Measurements from ENCODE around the gene DNAJC15. TPM values are rescaled to one million over a fixed set of nuclear protein-coding genes. Genes with fewer than 3 reads are reported as not detected.

Gene DNAJC15
- total and polyA plus RNA-seq, 2 of the 8 experiments (the other 6 are each of a cell fraction or from before 2014, with no cell fraction given), result 5.8 to 20.8 TPM

DNA sequence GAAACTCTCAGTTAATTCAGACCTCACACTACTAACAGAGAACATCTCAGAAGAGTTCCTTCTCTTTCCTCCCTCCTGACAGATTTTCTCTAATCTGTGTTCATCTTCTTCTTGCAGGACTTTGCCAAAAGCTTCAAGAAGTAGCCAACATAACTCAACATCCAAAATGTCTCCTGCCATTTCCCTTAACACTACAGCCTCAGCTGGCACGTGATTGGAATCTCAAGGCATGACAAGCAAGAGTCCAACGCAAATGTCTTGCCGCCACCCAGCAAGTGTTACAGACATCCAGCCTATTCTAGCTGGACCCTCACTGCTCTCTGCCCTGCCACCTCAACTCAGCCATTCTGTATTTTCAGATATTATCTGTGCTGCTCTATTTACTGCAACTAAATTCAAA lies 135.1 kb downstream of the DNAJC15 start:
- Histone ChIP-seq H3K36me3 (ENCODE audit: control insufficient read depth in 2 of 4, insufficient read depth in 4 of 4, low read length in 3 of 4) (no peaks in the 10 kb centered on the region), H3K27ac (ENCODE audit: low read depth, low read length) (no peak overlapping the region), H3K79me1 (ENCODE audit: low read depth, low read length) (no peaks in the 10 kb centered on the region), H3K79me2 (ENCODE audit: control insufficient read depth in 1 of 2, insufficient read depth in 2 of 2, low read length in 2 of 2) (no peaks in the 10 kb centered on the region), H2BK5ac (ENCODE audit: low read depth, low read length) (no peak overlapping the region), H2BK120ac (replicated peaks; ENCODE audit: low read depth, low read length) (no peak overlapping the region), H4K20me1 (replicated peaks in 1 of 2; ENCODE audit: control insufficient read depth in 1 of 2, insufficient read depth in 2 of 2, low read length in 2 of 2) (no peaks in the 10 kb centered on the region), H3K23ac (ENCODE audit: insufficient read length) (no peak overlapping the region), H2BK20ac (ENCODE audit: low read length) (no peak overlapping the region), H2BK15ac (ENCODE audit: low read length) (no peak overlapping the region), H3K9ac (replicated peaks in 1 of 4; ENCODE audit: extremely low read depth in 1 of 4, low read depth in 3 of 4, low read length in 3 of 4) (no peak overlapping the region), H3K4me2 (ENCODE audit: insufficient read depth in 1 of 2, low read depth in 2 of 2, low read length in 2 of 2) (no peak overlapping the region), H3K4ac (replicated peaks; ENCODE audit: insufficient read length, low read depth, low read length) (no peak overlapping the region), H3K56ac (replicated peaks; ENCODE audit: insufficient read length, low read depth, low read length) (no peak overlapping the region), H3K23me2 (ENCODE audit: low read depth, low read length) (no peaks in the 10 kb centered on the region), H2AK5ac (ENCODE audit: low read depth, low read length) (no peak overlapping the region), H2AFZ (ENCODE audit: low read length) (no peak overlapping the region), H3K4me3 (ENCODE audit: extremely low read depth in 1 of 4, insufficient read depth in 2 of 4, low read depth in 3 of 4, low read length in 4 of 4) (no peak overlapping the region), H3K18ac (ENCODE audit: extremely low read depth, low read length) (no peak overlapping the region), H3K27me3 (replicated peaks in 1 of 4; ENCODE audit: control insufficient read depth in 3 of 4, extremely low read depth in 1 of 4, insufficient read depth in 3 of 4, low read length in 3 of 4) (no peaks in the 10 kb centered on the region), H4K91ac (replicated peaks; ENCODE audit: insufficient read length, low read length) (no peak overlapping the region), H4K8ac (ENCODE audit: extremely low read depth, insufficient read depth, low read length) (no peak overlapping the region), H4K5ac (ENCODE audit: insufficient read length, low read depth, low read length) (no peak overlapping the region), H3K14ac (ENCODE audit: insufficient read length) (no peak overlapping the region), H2BK12ac (ENCODE audit: low read depth, low read length) (no peak overlapping the region), H3K9me3 (ENCODE audit: insufficient read depth in 2 of 2, low read depth in 1 of 2, low read length in 1 of 2) (no peaks in the 10 kb centered on the region; a peak in 1 of 4 replicates), H3K4me1 (replicated peaks in 1 of 4; ENCODE audit: control insufficient read depth in 3 of 4, insufficient read depth in 4 of 4, low read length in 3 of 4) (peaks cover 0 to 3% (median 0%) of the 10 kb centered on the region in 4 experiments; a peak in 1 of 7 replicates)
- no peak for FAIRE-seq
- POLR2A ChIA-PET (ENCODE audit: partially characterized antibody), result no interaction called here
- CTCF ChIA-PET (ENCODE audit: partially characterized antibody), result interaction anchor here (1.6 kb wide), 1 partner anchor 9 kb away, joined by 4 read pairs; no protein-coding TSS in a partner anchor
- 84% methylated on average over 3 of the region's 3 CpGs; no CpG with 5 or more reads in 1 of the 2 experiments for WGBS, 2 experiments (ENCODE audit: extremely low coverage in 1 of 2, insufficient coverage in 1 of 2, insufficient read length in 1 of 2, insufficient replicate concordance in 2 of 2, low coverage in 1 of 2, low lambda C conversion rate in 2 of 2, missing lambda C conversion rate in 1 of 2)
- no peak for DNase-seq (ENCODE audit: low read depth in 1 of 2, low spot score in 2 of 2)
- TF ChIP-seq RNF2 (IDR thresholded peaks at IDR 0.05; ENCODE audit: borderline replicate concordance, low read depth, low read length, missing control alignments, poor library complexity, severe bottlenecking) (no peak), CREB1 (IDR thresholded peaks at IDR 0.05) (no peak), MAFK (IDR thresholded peaks at IDR 0.05; ENCODE audit: low read depth, low read length) (no peak), SP4 (IDR thresholded peaks at IDR 0.05; ENCODE audit: low read length) (no peak), BRCA1 (IDR thresholded peaks at IDR 0.05; ENCODE audit: low read depth, low read length) (no peak), CHD1 (IDR thresholded peaks at IDR 0.05; ENCODE audit: low read depth, low read length) (no peak), POLR2A (IDR thresholded peaks at IDR 0.05; ENCODE audit: control extremely low read depth in 1 of 2, low read depth in 2 of 2, low read length in 2 of 2) (no peak), SAP30 (IDR thresholded peaks at IDR 0.05; ENCODE audit: insufficient read depth, insufficient replicate concordance, low read length) (no peak), NRF1 (IDR thresholded peaks at IDR 0.05; ENCODE audit: low read depth, low read length) (no peak), KDM1A (IDR thresholded peaks at IDR 0.05; ENCODE audit: borderline replicate concordance, low read length) (no peak), CTBP2 (IDR thresholded peaks at IDR 0.05; ENCODE audit: borderline replicate concordance, insufficient read depth, insufficient read length, low read length) (no peak), NANOG (IDR thresholded peaks at IDR 0.05; ENCODE audit: insufficient read depth, low read depth, low read length, poor library complexity, severe bottlenecking) (no peak), JUND (IDR thresholded peaks at IDR 0.05; ENCODE audit: low read length) (no peak)
- TF ChIP-seq, protein P1, sequence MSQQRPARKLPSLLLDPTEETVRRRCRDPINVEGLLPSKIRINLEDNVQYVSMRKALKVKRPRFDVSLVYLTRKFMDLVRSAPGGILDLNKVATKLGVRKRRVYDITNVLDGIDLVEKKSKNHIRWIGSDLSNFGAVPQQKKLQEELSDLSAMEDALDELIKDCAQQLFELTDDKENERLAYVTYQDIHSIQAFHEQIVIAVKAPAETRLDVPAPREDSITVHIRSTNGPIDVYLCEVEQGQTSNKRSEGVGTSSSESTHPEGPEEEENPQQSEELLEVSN (IDR thresholded peaks at IDR 0.05), result no peak
